ENCODE data around the gene PPP1CC. TPM values are rescaled to one million over a fixed set of nuclear protein-coding genes. Genes with fewer than 3 reads are reported as not detected.
A peak's percentile ranks its signal among the peaks of the same experiment; 100 is the strongest.

Gene PPP1CC
- total and polyA plus RNA-seq, 2 of the 4 experiments (the other 2 are of a cell fraction) = 71.0 to 126 TPM

DNA sequence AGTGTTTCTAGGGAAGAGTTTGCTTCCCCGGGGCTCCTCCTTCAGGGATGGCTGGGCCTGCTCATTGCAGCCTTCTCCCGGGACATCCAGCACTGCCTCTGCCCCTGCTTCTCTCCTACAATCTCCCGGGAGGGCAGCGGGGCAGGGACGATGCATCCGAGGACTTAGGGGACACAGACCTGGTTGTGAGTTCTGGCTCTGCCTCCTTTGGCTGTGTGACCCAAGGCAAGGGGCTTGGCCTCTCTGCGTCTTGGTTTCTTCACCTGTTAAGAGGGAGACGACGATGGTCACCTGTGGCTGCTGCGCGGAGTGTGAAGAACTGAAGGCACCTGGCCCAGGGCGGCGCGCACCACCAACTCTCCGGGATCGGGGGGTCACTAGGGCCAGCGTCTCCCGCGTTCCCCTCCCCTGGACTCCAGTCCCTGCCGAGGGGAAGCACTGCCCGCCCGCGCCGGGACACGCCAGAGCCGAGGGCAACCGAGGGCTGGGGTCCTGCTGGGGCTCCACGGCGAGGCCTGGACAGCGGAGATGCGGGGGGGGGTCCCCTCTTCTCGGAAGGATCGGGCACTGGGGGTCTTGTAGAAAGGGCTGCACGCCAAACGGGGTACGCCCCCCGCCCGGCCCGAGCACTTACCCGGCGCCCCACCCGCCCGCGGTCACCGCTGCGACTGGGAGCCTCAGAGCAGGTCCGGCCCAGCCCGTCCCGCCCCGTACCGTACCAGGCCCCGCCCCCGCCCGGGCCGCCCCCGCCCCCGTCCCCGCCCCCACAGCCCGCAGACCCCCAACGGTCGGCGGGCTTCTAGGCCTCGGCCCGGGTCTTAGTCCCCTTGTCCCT is 54.0 kb downstream of the PPP1CC start, which contains the start of gene HVCN1:
HVCN1 (minus strand) TSS at position 670 of the 835 bp plus-strand sequence. CDS start 5,870 bp downstream, outside the sequence.
- dilution Hi-C loops (cut with HindIII; ENCODE audit: low sequenced_read_pairs, unreplicated experiment) = no loop called here
- TF ChIP-seq, protein P1, sequence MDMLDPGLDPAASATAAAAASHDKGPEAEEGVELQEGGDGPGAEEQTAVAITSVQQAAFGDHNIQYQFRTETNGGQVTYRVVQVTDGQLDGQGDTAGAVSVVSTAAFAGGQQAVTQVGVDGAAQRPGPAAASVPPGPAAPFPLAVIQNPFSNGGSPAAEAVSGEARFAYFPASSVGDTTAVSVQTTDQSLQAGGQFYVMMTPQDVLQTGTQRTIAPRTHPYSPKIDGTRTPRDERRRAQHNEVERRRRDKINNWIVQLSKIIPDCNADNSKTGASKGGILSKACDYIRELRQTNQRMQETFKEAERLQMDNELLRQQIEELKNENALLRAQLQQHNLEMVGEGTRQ (IDR thresholded peaks at IDR 0.05; ENCODE audit: low read depth, low read length) = no peak
- no peak for TF ChIP-seq MAZ (IDR thresholded peaks at IDR 0.05; ENCODE audit: borderline replicate concordance, low read depth, low read length)
- TF ChIP-seq RAD21 (IDR thresholded peaks at IDR 0.05; ENCODE audit: low read length) = no peak
- no peak for TF ChIP-seq POLR2A (IDR thresholded peaks at IDR 0.05; ENCODE audit: low read depth, low read length)
- TF ChIP-seq, protein P2, sequence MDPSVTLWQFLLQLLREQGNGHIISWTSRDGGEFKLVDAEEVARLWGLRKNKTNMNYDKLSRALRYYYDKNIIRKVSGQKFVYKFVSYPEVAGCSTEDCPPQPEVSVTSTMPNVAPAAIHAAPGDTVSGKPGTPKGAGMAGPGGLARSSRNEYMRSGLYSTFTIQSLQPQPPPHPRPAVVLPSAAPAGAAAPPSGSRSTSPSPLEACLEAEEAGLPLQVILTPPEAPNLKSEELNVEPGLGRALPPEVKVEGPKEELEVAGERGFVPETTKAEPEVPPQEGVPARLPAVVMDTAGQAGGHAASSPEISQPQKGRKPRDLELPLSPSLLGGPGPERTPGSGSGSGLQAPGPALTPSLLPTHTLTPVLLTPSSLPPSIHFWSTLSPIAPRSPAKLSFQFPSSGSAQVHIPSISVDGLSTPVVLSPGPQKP (IDR thresholded peaks at IDR 0.05; ENCODE audit: borderline replicate concordance, low read depth, low read length) = no peak
- no peak for TF ChIP-seq NFE2L2 (IDR thresholded peaks at IDR 0.05; ENCODE audit: low read depth, low read length)
- no peak for TF ChIP-seq MAFK (IDR thresholded peaks at IDR 0.05; ENCODE audit: low read depth, low read length)
- no peak for TF ChIP-seq SMC3 (IDR thresholded peaks at IDR 0.05; ENCODE audit: low read depth, low read length)
- no peak for TF ChIP-seq CEBPB (IDR thresholded peaks at IDR 0.05; ENCODE audit: low read depth, low read length)
- TF ChIP-seq, protein P3, sequence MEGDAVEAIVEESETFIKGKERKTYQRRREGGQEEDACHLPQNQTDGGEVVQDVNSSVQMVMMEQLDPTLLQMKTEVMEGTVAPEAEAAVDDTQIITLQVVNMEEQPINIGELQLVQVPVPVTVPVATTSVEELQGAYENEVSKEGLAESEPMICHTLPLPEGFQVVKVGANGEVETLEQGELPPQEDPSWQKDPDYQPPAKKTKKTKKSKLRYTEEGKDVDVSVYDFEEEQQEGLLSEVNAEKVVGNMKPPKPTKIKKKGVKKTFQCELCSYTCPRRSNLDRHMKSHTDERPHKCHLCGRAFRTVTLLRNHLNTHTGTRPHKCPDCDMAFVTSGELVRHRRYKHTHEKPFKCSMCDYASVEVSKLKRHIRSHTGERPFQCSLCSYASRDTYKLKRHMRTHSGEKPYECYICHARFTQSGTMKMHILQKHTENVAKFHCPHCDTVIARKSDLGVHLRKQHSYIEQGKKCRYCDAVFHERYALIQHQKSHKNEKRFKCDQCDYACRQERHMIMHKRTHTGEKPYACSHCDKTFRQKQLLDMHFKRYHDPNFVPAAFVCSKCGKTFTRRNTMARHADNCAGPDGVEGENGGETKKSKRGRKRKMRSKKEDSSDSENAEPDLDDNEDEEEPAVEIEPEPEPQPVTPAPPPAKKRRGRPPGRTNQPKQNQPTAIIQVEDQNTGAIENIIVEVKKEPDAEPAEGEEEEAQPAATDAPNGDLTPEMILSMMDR (conservative IDR thresholded peaks at IDR 0.05; ENCODE audit: low read depth, low read length) = no peak
- no peak for TF ChIP-seq MXI1 (IDR thresholded peaks at IDR 0.05; ENCODE audit: borderline replicate concordance, low read depth, low read length)
- no peak for TF ChIP-seq CHD1 (IDR thresholded peaks at IDR 0.05; ENCODE audit: low read depth, low read length)
- TF ChIP-seq FOS (IDR thresholded peaks at IDR 0.05; ENCODE audit: low read depth, low read length) = no peak
- TF ChIP-seq BHLHE40 (IDR thresholded peaks at IDR 0.05; ENCODE audit: low read depth, low read length) = no peak
- TF ChIP-seq RFX5 (IDR thresholded peaks at IDR 0.05; ENCODE audit: low read depth, low read length) = no peak

More for the DNA sequence above, 54.0 kb downstream of the PPP1CC start, which contains the start of gene HVCN1:
- WGBS, 2 experiments (ENCODE audit: extremely low coverage in 2 of 2, insufficient read length in 1 of 2) = 13% methylated on average over 16 of the region's 64 CpGs; no CpG with 5 or more reads in 1 of the 2 experiments
- Histone ChIP-seq H3K4me2 (ENCODE audit: low read depth, low read length) (peak within 1 kb of the TSS; percentile 84), H2BK120ac (ENCODE audit: low read depth, low read length) (no peak within 1 kb of the TSS), H3K9me3 (ENCODE audit: control insufficient read depth, insufficient read depth, low read length) (peaks cover 3% of the 10 kb centered on the region; the same call in 1 of the 2 replicates), H3K4me1 (ENCODE audit: control insufficient read depth, insufficient read depth, low read length) (peaks cover 7% of the 10 kb centered on the region; the same call in 1 of the 2 replicates), H3K56ac (ENCODE audit: extremely low read depth, insufficient read depth, low read length) (no peak within 1 kb of the TSS), H2BK15ac (ENCODE audit: low read depth, low read length) (no peak within 1 kb of the TSS), H2AK9ac (replicated peaks; ENCODE audit: low read depth, low read length, poor library complexity) (peak within 1 kb of the TSS; percentile 69), H2AFZ (replicated peaks; ENCODE audit: low read length, poor library complexity) (peak within 1 kb of the TSS; percentile 94), H4K91ac (ENCODE audit: insufficient read depth, low read depth, low read length) (no peak within 1 kb of the TSS), H4K5ac (ENCODE audit: low read depth, low read length) (peak within 1 kb of the TSS; percentile 90; the same call in 1 of the 2 replicates), H3K4me3 (ENCODE audit: insufficient read depth, low read depth, low read length) (peak within 1 kb of the TSS; percentile 47), H3K27me3 (ENCODE audit: control insufficient read depth, insufficient read depth, low read length) (peaks cover 30% of the 10 kb centered on the region), H2BK5ac (ENCODE audit: low read depth, low read length, poor library complexity, severe bottlenecking) (no peak within 1 kb of the TSS), H3K9me1 (ENCODE audit: insufficient read depth, low read length) (no peaks in the 10 kb centered on the region), H2AK5ac (ENCODE audit: low read depth, low read length) (no peak within 1 kb of the TSS), H4K20me1 (ENCODE audit: insufficient read depth, low read length) (no peaks in the 10 kb centered on the region), H3K9ac (ENCODE audit: low read depth, low read length) (peak within 1 kb of the TSS; percentile 42), H3K18ac (ENCODE audit: low read depth, low read length) (no peak within 1 kb of the TSS; the same call in 1 of the 2 replicates), H3K27ac (ENCODE audit: insufficient read depth, low read length) (no peak within 1 kb of the TSS), H4K8ac (ENCODE audit: low read depth in 2 of 2, low read length in 2 of 2) (peak within 1 kb of the TSS; percentile 64 to 80; a peak in 2 of 4 replicates), H3K4ac (ENCODE audit: low read depth, low read length) (peak within 1 kb of the TSS; percentile 69), H3K36me3 (ENCODE audit: control insufficient read depth, insufficient read depth, low read length) (no peaks in the 10 kb centered on the region), H3K79me1 (ENCODE audit: low read depth in 1 of 2, low read length in 2 of 2) (no peaks in the 10 kb centered on the region), H3K14ac (replicated peaks; ENCODE audit: low read depth, low read length) (peak within 1 kb of the TSS; percentile 58; the same call in 1 of the 2 replicates), H2BK20ac (ENCODE audit: low read depth, low read length) (no peak within 1 kb of the TSS), H3K23ac (ENCODE audit: low read depth, low read length) (peak within 1 kb of the TSS; percentile 24; the same call in 1 of the 2 replicates)
- intact Hi-C loops (cut with micrococcal nuclease) (no loop called here), in situ Hi-C loops (cut with MboI; ENCODE audit: low sequenced_read_pairs) (no loop called here)
- no peak for DNase-seq
- CTCF ChIA-PET = no interaction called here
- ATAC-seq (ENCODE audit: low read depth) = peak; percentile 75
- POLR2A ChIA-PET (ENCODE audit: unreplicated experiment) = no interaction called here
- no TSS peak for BruUV-seq (replicated peaks)
